Loucy (cell line): ENCODE results near the gene DSCAM.

Experiments used
- EZH2phosphoT487 ChIP-seq: fragments of 200-600 bp; IDR thresholded peaks from 2 replicates; pipeline ENCODE4 v1.6.1; 2018; ENCODE audit warnings: antibody characterized with exemption, mild to moderate bottlenecking, moderate library complexity, borderline replicate concordance
- TF ChIP-seq, protein P1 (sequence below): fragments of 200-600 bp; sonication (generic); conservative IDR thresholded peaks from 2 replicates; pipeline ENCODE4 v1.5.1; 2014; ENCODE audit warnings: mild to moderate bottlenecking, antibody characterized with exemption, low read length

DNA sequence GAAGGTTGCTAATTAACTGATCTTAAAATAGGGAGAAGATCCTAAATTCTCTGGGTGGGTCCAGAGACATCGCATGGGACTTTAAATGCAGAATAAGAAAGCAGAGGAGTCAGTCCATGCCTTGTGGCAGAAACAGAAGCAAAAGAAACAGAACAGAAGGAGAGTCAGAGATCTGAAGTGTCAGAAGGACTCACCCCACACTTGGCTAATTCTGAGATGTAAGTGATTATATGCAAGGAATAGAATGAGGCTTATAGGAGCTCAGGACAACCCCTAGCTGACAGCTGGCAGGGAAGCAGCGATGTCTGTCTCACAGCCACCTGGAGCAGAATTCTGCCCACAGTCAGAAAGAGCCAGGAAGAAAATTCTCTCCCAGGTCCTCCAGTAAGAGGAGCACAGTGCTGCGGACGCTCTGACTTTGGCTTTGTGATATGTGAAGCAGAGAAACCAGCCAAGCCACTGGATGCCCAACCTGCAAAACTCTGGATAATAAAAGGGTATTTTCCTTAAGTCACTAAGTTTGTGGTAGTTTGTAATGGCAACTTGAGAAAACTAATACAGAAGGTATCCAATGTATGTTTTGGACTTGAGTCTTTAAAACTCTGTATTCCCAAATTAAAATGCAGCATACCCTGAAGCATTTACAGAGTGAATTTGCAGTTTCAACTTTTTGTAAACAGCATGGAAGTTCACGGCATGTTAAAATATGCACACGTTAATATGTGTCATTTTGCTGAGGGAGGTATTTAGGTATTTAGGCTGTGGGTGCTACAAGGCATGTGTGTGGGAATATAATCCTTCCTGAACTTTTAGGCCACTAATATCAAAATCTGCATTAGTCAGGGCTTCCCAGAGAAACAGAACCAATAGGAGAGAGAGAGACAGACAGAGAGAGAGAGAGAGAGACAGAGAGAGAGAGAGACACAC lies 591.2 kb downstream of the DSCAM start:
- TF ChIP-seq, protein P1, sequence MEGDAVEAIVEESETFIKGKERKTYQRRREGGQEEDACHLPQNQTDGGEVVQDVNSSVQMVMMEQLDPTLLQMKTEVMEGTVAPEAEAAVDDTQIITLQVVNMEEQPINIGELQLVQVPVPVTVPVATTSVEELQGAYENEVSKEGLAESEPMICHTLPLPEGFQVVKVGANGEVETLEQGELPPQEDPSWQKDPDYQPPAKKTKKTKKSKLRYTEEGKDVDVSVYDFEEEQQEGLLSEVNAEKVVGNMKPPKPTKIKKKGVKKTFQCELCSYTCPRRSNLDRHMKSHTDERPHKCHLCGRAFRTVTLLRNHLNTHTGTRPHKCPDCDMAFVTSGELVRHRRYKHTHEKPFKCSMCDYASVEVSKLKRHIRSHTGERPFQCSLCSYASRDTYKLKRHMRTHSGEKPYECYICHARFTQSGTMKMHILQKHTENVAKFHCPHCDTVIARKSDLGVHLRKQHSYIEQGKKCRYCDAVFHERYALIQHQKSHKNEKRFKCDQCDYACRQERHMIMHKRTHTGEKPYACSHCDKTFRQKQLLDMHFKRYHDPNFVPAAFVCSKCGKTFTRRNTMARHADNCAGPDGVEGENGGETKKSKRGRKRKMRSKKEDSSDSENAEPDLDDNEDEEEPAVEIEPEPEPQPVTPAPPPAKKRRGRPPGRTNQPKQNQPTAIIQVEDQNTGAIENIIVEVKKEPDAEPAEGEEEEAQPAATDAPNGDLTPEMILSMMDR, result no peak
- TF ChIP-seq EZH2phosphoT487, result no peak
